Activated CD8-positive, alpha-beta memory T cell treated with anti-CD3 and anti-CD28 coated beads for 48 hours (primary cell): ENCODE data around the gene FGGY.
"Not testable (repeated sequence)": the region's sequence is repeated elsewhere in the genome, so short reads cannot be mapped to it uniquely, and the experiment has no call there.

Experiments
- DNase-seq, 3 experiments: peaks; one replicate each; pipeline ENCODE4 v3.0.0-alpha.2; 2020; ENCODE audit warnings: low read depth in 2 of 3, low spot score in 2 of 3

Gene FGGY

GRCh38 chr1:59691261-59691660, 394.4 kb downstream of the FGGY start:
- DNase-seq: no peak

GRCh38 chr1:59692591-59692990, 395.7 kb downstream of the FGGY start:
- no peak for DNase-seq

- no peak for DNase-seq
These were observed 396.5 kb downstream of the FGGY start for GRCh38 chr1:59693406-59693805.

GRCh38 chr1:59695252-59695651, 398.4 kb downstream of the FGGY start:
- DNase-seq: no peak

- no peak for DNase-seq
These were observed 399.7 kb downstream of the FGGY start for GRCh38 chr1:59696421-59697115.

GRCh38 chr1:59697150-59697800, 400.4 kb downstream of the FGGY start:
- no peak for DNase-seq

- no peak for DNase-seq
These were observed 401.5 kb downstream of the FGGY start for GRCh38 chr1:59698386-59698785.

GRCh38 chr1:59699227-59699847, 402.4 kb downstream of the FGGY start:
- DNase-seq: no peak

- no peak for DNase-seq
These were observed 404.5 kb downstream of the FGGY start for GRCh38 chr1:59701376-59701775.

- no peak for DNase-seq
These were observed 406.5 kb downstream of the FGGY start for GRCh38 chr1:59703226-59703917.

- no peak for DNase-seq
These were observed 407.1 kb downstream of the FGGY start for GRCh38 chr1:59703918-59704378.

- DNase-seq: no peak
These were observed 407.8 kb downstream of the FGGY start for GRCh38 chr1:59704716-59705115.

GRCh38 chr1:59705466-59706302, 408.8 kb downstream of the FGGY start:
- no peak for DNase-seq

- DNase-seq: no peak
These were observed 409.4 kb downstream of the FGGY start for GRCh38 chr1:59706303-59706599.

GRCh38 chr1:59707178-59707791, 410.4 kb downstream of the FGGY start:
- DNase-seq: no peak

GRCh38 chr1:59709333-59709732, 412.4 kb downstream of the FGGY start:
- no peak for DNase-seq

- DNase-seq: not testable (repeated sequence)
These were observed 414.0 kb downstream of the FGGY start for GRCh38 chr1:59710920-59711319.

- DNase-seq: no peak
These were observed 417.3 kb downstream of the FGGY start for GRCh38 chr1:59714219-59714618.

- no peak for DNase-seq
These were observed 418.1 kb downstream of the FGGY start for GRCh38 chr1:59714966-59715365.

GRCh38 chr1:59716832-59717231, 419.9 kb downstream of the FGGY start:
- DNase-seq: no peak
